NAMALWA (cell line): ENCODE data around the gene AURKAIP1.
A peak's percentile ranks its signal among the peaks of the same experiment; 100 is the strongest.
"Not testable (repeated sequence)": the region's sequence is repeated elsewhere in the genome, so short reads cannot be mapped to it uniquely, and the experiment has no call there.

Experiments
- DNase-seq: peaks from one replicate; pipeline ENCODE4 v3.0.0-alpha.2; 2015; ENCODE audit warnings: low spot score

AURKAIP1 gene

GRCh38 chr1:1406101-1406820 is 31.3 kb upstream of the AURKAIP1 start:
- no peak for DNase-seq

DNA sequence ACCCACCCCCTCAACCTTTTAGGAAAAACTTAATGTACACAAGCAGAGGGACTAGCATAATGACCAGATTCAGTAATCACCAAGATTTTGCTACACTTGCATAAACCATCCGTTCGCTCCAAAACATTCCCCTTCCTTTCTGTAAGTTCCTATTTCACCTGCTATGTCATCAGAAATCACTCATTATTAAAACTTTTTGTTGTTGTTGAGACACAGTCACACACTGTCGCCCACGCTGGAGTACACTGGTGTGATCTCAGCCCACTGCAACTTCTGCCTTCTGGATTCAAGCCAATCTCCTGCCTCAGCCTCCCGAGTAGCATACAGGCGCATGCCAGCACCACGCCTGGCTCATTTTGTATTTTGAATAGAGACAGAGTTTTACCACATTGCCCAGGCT is 28.6 kb upstream of the AURKAIP1 start:
- DNase-seq, result no peak

DNA sequence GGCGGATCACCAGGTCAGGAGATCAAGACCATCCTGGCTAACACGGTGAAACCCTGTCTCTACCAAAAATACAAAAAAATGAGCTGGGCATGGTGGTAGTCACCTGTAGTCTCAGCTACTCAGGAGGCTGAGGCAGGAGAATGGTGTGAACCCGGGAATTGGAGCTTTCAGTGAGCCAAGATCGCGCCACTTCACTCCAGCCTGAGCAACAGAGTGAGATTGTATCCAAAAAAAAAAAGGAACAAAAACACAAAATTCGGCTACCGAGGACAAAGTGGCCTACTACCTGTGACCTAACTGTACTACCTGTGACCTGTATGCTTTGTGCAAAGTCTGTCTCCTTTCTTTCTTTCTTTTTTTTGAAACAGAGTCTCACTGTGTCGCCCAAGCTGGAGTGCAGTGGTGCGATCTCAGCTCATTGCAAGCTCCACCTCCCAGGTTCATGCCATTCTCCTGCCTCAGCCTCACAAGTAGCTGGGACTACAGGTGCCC is 27.9 kb upstream of the AURKAIP1 start:
- not testable (repeated sequence) for DNase-seq

- DNase-seq, result peak; percentile 75
Observed at GRCh38 chr1:1402072-1402900, 27.3 kb upstream of the AURKAIP1 start.

GRCh38 chr1:1401457-1402010 is 26.5 kb upstream of the AURKAIP1 start:
- no peak for DNase-seq

DNA sequence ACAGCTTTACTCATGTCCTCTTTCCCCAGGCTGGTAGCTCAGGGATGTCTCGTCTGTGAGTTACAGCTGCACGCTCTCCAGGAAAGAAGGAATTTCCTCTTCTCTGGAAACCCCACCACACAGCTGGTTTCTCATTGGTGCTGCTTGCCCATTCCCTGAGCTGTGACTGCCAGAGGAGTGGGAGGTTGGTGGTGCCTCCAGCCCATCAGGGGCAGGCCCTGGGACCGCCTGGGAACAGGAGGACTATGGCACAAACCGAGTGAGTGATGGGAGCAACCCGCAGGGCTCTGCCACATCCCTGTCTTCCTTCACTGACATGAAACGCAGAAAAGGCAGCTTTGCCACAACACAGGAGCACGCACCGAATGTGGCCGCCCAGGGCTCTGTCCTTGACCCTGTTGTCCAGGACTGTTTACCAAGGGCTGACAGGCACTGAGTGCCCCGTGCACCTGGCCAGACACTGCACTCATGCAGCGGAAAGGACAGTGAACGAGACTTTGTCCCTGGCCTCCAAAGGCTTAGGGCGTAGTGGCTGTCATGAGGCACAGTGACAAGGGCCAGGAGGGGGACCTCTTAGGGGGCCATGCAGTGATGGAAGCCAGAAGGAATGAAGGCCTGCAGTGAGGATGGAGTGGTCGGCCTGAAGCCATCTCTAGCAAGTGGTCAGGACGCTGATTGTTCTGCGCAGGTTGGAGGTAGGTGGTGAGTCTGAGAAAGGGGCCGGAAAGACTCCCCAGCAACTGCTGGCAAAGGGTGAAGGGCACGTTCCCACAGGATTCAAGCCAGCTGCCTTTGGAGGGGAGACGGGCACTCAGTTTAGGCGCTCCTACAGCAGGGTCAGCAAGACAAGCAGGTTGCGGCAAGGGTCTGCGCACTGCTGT is 25.8 kb upstream of the AURKAIP1 start:
- no peak for DNase-seq

- peak; percentile 59 for DNase-seq
Observed at GRCh38 chr1:1399872-1400575, 25.0 kb upstream of the AURKAIP1 start.

DNA sequence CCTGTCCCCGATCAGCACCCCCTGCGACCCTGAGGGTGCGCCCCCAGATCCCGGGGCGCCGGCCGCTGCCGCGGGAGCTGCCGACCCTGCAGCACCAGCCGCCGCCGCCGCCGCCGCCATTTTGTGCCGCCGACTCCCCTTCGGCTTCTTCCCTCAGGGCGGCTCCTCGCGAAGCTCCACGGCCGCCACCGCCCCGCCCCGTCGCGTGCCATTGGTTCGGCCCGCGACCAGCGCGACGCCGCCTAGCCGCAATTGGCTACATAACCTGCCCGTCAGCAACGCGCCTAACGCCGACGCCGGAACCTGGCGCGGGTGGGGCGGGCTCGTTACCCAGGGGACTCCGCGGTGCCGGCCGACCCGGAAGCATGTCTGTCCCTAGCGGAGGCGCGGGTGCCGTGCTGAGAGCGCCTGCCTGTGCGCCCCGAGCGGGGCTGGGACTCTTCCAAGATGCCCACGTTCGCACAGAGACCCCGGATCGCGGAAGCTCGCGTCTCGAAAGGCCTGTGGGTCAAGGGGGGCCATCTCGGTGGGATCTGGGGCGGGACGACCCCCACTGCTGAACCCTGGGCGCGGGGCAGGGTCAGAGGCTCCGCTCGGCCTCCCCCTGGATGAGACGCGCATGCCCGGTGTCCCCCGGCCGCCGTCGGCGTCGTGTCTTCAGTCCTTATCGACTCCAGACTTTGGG is 24.3 kb upstream of the AURKAIP1 start, which contains the start of gene CCNL2:
Gene CCNL2 (minus strand): TSS at position 149 of the 685 bp plus-strand sequence. CDS start 29 bp downstream, at position 120.
- peak; percentile 99 for DNase-seq

DNA sequence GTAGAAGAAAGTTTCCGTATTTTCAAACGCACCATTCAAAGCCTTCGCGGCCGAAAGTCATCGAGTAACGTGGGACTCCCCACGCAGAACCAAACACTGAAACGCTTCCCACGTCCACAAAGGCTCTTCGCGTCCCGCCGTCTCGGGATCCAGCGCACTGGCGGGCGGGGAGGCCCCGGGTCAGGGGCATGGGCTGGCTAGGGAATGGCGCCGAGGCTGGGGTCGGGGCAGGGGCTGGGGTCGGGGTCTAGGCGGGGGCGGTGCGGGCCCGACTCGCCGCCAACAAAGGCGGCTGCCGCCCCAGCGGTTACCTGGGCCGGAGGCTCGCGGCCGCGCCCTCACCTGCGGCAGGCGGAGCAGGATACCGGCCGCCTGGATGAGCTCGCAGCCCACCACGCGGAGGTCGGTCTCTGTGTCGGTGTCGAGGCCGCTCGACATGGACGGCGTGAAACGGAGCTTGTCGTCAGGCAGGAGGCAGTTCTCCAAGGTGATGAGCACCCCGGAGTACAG is 23.7 kb upstream of the AURKAIP1 start:
- no peak for DNase-seq

GRCh38 chr1:1397839-1398523 is 23.0 kb upstream of the AURKAIP1 start:
- DNase-seq, result peak; percentile 54

- no peak for DNase-seq
Observed at GRCh38 chr1:1395166-1395565, 20.2 kb upstream of the AURKAIP1 start.

DNA sequence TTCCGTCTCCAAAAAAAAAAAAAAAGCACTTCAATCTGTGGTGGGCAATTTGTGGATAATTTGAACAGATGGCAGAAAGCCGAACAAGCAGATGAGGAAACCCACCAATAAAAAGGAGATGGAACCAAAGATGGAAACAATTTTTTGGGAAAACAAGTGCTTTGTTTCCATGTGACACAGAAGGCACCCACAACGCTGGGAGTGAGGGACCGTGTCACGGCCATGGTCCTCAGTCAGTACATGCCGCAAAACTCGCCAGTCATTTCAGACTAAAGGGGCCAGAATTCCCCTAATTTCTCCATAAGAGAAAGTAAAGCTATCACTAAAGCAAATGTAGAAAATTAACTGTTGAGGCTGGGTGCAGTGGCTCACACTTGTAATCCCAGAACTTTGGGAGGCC is 19.1 kb upstream of the AURKAIP1 start:
- no peak for DNase-seq

GRCh38 chr1:1393428-1393827 is 18.4 kb upstream of the AURKAIP1 start:
- DNase-seq, result no peak

DNA sequence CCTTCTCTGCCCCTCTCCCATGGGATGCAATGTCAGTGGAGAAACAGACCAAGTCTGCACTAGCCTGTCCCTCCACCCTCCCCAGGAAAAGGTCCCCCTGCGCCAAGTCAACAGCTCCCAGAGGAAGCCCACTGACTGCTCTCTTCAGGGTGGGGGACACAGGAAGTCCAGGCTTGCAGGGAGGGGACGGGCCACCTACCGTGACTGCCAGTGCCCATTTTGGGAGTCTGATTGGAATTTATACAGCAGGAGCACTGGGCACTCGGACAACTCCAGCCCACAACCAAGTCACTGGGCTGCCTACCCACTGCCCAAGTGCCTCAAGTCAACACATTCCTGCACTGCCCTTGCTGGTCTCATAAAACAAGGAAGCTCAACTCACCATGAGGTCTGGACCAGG is 18.0 kb upstream of the AURKAIP1 start:
- no peak for DNase-seq

DNA sequence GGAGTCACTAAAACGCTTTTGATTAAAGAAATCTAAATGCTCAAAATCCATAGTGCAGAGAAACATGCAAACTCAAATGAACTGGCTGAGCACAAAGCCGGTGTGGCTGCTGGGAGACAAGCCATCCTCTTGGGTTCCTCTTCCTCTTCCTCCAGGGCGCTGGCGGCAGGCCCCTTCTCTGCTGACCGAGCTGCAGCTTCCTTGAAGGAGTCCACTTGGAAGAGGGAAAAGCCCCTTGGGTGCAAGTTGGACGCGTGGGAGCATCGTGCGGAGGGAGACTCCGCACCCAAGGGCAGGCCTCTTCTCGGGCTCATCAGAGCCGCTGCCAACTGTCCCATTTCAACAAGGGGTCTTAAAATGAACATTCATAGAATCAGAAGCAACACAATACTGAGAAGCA is 16.2 kb upstream of the AURKAIP1 start:
- DNase-seq, result no peak

GRCh38 chr1:1390675-1391074 is 15.7 kb upstream of the AURKAIP1 start:
- no peak for DNase-seq

DNA sequence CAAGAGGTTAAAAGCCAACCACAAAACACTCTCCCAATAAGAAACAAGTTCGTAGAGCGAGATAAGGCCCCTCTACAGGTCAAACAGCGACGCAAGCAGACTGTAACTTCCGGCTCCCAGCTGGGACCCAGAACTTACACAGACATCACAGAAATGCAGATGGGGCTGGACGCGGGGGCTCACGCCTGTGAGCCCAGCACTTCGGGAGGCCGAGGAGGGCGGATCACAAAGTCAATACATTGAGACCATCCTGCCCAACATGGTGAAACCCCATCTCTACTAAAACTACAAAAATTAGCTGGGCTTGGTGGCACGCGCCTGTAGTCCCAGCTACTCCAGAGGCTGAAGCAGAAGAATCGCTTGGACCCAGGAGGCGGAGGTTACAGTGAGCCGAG is 13.1 kb upstream of the AURKAIP1 start:
- no peak for DNase-seq

GRCh38 chr1:1387098-1388077 is 12.4 kb upstream of the AURKAIP1 start:
- DNase-seq, result no peak

GRCh38 chr1:1385931-1386330 is 10.9 kb upstream of the AURKAIP1 start:
- no peak for DNase-seq
